Fibroblast of villous mesenchyme (primary cell): Measurements from ENCODE around the gene PPP1CB. TPM values are rescaled to one million over a fixed set of nuclear protein-coding genes. Genes with fewer than 3 reads are reported as not detected.

Experiments used
- DNase-seq: peaks from one replicate; pipeline ENCODE4 v3.0.0-alpha.2; 2010; ENCODE audit warnings: low read depth
- H3K4me3 ChIP-seq: 2 replicates; pipeline ENCODE4 v1.5.1; 2011; ENCODE audit warnings: low read depth, mild to moderate bottlenecking, low read length
- total RNA-seq: library from RNA; depleted of rRNA; stranded (reverse); fragments of >200 nt; gene quantifications from 2 replicates; pipeline ENCODE4 v1.2.3, GENCODE V29; 2012
- TF ChIP-seq, protein P1 (sequence below): IDR thresholded peaks from 2 replicates; pipeline ENCODE4 v1.5.1; 2012; ENCODE audit warnings: low read depth, mild to moderate bottlenecking, low read length; ENCODE audit not compliant: insufficient read depth

Gene PPP1CB
- total RNA-seq, 1 donor: 279 TPM

DNA sequence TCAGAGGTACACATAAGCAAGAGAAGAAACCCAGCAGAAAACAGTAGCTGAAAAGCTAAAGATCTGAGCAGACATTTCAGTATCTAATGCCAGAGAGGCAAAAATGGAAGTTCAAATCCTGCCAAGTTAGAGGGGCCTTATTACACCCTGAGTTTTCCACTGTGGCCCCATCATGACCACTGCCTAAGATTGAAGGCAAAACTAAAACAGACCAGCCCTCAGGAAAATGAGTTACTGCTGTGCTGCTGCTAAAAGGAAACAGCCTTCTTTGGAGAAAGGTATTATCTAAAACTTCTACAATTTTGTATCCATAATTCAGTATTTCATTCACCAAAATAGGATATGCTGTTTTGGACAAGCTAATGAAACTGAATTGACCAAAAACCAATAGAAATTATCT is 16.8 kb downstream of the PPP1CB start:
- TF ChIP-seq, protein P1, sequence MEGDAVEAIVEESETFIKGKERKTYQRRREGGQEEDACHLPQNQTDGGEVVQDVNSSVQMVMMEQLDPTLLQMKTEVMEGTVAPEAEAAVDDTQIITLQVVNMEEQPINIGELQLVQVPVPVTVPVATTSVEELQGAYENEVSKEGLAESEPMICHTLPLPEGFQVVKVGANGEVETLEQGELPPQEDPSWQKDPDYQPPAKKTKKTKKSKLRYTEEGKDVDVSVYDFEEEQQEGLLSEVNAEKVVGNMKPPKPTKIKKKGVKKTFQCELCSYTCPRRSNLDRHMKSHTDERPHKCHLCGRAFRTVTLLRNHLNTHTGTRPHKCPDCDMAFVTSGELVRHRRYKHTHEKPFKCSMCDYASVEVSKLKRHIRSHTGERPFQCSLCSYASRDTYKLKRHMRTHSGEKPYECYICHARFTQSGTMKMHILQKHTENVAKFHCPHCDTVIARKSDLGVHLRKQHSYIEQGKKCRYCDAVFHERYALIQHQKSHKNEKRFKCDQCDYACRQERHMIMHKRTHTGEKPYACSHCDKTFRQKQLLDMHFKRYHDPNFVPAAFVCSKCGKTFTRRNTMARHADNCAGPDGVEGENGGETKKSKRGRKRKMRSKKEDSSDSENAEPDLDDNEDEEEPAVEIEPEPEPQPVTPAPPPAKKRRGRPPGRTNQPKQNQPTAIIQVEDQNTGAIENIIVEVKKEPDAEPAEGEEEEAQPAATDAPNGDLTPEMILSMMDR: no peak
- DNase-seq: no peak

DNA sequence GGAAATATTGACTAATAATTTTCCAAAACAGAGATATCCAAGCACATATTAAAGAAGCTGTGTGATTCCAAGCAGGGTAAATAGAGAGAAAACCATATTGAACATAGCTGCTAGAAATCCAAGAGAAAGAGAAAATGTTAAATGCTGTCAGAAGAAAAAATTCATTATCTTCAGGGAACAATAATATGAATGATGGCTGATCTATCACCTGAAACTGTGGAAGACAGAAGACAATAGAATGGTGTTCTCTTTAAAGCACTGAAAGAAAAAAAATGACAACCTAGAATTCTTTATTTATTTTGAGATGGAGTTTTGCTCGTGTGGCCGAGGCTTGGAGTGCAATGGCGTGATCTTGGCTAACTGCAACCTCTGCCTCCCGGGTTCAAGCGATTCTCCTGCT is 17.3 kb downstream of the PPP1CB start:
- DNase-seq: no peak
- H3K4me3 ChIP-seq: no peak overlapping the region
- TF ChIP-seq, protein P1: no peak

More for the DNA sequence above, 16.8 kb downstream of the PPP1CB start:
- no peak overlapping the region for H3K4me3 ChIP-seq

DNA sequence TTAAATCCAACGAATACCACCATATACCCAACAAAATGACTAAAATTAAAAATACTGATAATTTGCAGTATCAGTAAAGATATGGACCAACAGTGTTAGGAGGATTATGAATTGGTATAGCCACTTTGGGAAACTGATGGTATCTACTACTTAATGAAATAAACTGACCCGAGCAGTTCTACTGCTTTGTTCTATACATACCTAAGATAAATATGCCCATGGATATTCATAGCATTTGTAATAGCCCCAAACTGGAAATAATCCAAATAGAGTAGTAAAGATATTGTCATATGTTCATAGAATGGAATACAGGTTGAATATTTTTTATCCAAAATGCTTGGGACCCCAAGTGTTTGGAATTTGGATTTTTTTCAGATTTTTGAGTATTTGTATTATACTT is 20.7 kb downstream of the PPP1CB start:
- TF ChIP-seq, protein P1: no peak
- no peak overlapping the region for H3K4me3 ChIP-seq
- DNase-seq: no peak

DNA sequence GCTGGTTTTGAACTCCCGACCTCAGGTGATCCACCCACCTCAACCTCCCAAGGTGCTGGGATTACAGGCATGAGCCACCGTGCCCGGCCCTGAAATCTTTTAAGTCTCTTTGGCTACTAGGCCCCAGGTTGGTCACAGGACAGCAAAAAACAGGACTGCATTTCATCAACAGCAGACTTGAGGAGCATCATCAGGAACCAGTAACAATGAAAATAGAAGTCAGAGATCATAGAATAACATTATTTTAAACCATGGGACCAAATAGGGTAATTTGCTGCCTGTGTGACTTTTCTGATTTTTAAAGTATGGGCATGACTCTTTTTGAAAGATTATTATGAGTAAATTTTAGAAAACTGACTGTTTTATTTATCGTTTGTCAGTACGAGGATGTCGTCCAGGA is 24.8 kb downstream of the PPP1CB start:
- no peak overlapping the region for H3K4me3 ChIP-seq
- TF ChIP-seq, protein P1: no peak
- DNase-seq: no peak

DNA sequence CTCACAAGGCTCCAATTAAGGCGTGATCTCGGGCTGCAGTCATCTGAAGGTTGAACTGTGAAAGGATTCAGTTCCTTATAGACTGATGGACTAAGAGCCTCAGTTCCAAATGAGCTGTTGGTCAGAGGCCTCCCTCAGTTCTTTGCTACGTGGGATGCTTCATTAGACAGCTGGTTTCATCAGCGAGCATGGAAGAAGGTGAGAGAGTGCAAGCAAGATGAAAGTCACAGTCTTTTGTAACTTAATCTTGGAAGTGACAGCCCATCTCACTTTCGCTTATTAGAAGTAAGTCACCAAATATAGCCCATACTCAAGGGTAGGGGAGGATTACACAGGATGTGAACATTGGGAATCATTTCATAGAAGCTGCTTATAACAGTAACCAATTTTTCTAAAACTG is 26.8 kb downstream of the PPP1CB start:
- no peak overlapping the region for H3K4me3 ChIP-seq
- DNase-seq: no peak
- TF ChIP-seq, protein P1: no peak

DNA sequence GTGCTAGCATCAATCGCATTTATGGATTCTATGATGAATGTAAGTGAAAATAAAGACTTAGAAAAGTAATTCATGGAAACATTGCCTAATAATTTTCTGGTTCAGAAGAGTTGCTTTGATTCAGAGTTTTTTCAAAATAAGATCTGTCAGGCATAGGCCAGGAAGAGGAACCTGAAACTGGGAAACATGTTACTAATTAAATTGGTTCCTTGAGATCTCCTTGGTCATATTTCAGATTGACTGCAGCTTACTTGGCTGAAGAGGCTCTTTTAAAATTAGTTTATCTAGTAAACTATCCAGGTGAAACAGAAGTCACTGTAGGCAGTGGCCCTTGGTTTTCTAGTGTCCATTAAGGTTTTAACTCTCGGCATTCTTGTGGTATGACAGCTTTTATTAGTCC is 27.4 kb downstream of the PPP1CB start:
- DNase-seq: no peak
- H3K4me3 ChIP-seq: no peak overlapping the region
- TF ChIP-seq, protein P1: no peak

DNA sequence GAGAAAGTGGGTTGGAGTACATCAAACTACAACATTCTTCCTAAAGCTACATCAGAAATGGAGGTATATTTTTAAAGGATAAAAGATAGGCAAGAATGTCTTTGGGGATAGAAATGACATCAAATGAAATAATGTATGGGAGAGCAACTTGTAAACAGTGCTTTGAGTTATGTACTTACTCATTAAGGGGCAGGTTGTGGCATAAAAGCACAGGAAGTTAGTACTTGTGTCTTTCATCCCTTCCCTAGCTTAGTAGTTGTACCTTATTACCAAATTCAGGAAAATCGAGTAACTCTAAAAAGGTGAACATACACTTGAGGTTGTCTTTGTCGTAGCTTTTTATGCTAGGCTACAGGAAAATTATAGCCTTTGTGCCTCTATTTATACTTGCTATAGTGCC is 28.9 kb downstream of the PPP1CB start:
- no peak overlapping the region for H3K4me3 ChIP-seq
- DNase-seq: no peak
- TF ChIP-seq, protein P1: no peak
